HFF-Myc (cell line): ENCODE results near the gene IFITM1.

Source experiments
- DNase-seq: peaks from one replicate; pipeline ENCODE4 v3.0.0-alpha.2; 2011; ENCODE audit warnings: low read depth; ENCODE audit errors: extremely low read depth
- H3K4me3 ChIP-seq: replicated peaks from 2 replicates; pipeline ENCODE4 v1.5.1; 2011; ENCODE audit warnings: low read depth, mild to moderate bottlenecking, control low read depth, low read length
- TF ChIP-seq, protein P1 (sequence below): IDR thresholded peaks from 2 replicates; pipeline ENCODE4 v1.5.1; 2012; ENCODE audit warnings: mild to moderate bottlenecking, low read depth, low read length, control low read depth; ENCODE audit errors: missing control alignments

The IFITM1 gene

DNA sequence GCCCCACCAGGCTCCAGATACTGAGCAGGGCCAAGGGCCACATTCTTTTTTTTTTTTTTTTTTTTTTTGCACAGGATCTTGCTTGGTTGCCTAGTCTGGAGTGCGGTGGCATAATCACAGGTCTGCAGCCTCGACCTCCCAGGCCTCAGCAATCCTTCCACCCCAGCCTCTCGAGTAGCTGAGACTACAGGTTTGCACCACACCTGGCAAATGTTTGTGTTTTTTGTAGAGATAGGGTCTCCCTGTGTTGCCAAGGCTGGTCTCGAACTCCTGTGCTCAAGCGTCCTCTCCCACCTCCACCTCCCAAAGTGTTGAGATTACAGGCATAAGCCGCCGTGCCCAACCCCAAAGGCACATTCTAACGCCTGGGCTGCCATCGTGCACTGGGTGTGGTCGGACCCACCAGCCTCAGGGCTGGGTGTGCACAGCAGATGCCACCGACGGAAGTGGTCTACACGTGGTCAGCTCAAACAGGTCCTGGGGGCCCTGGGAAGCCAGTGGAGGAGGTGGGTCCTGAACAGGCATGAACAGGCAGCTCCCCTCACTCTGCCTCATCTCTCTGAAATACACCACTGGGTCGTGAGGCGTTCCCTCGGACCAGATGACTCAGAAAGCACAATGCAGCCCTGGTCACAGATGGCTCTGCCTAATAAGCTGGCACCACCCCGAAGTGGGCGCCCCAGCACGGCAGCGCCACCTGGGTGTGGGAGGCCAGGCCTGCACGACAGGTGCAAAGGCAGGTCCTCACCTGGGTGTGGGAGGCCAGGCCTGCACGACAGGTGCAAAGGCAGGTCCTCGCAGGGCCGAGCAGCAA is 50.3 kb downstream of the IFITM1 start:
- peak; percentile 46 for DNase-seq
- TF ChIP-seq, protein P1, sequence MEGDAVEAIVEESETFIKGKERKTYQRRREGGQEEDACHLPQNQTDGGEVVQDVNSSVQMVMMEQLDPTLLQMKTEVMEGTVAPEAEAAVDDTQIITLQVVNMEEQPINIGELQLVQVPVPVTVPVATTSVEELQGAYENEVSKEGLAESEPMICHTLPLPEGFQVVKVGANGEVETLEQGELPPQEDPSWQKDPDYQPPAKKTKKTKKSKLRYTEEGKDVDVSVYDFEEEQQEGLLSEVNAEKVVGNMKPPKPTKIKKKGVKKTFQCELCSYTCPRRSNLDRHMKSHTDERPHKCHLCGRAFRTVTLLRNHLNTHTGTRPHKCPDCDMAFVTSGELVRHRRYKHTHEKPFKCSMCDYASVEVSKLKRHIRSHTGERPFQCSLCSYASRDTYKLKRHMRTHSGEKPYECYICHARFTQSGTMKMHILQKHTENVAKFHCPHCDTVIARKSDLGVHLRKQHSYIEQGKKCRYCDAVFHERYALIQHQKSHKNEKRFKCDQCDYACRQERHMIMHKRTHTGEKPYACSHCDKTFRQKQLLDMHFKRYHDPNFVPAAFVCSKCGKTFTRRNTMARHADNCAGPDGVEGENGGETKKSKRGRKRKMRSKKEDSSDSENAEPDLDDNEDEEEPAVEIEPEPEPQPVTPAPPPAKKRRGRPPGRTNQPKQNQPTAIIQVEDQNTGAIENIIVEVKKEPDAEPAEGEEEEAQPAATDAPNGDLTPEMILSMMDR: peak; percentile 59

More for the DNA sequence above, 50.3 kb downstream of the IFITM1 start:
- H3K4me3 ChIP-seq: no peak overlapping the region
